NT2/D1 (cell line): Measurements from ENCODE around the gene ATP13A3.

Experiments used
- DNase-seq: peaks from one replicate; pipeline ENCODE4 v3.0.0-alpha.2; 2011; ENCODE audit warnings: low read depth, low spot score
- H3K27me3 ChIP-seq: 2 replicates; pipeline ENCODE4 v1.6.0; 2011; ENCODE audit warnings: mild to moderate bottlenecking; ENCODE audit not compliant: insufficient read length, insufficient read depth
- H3K36me3 ChIP-seq: 2 replicates; pipeline ENCODE4 v1.6.1; 2011; ENCODE audit warnings: mild to moderate bottlenecking, low read length, mixed read lengths; ENCODE audit not compliant: insufficient read depth, insufficient read length
- H3K4me1 ChIP-seq: 2 replicates; pipeline ENCODE4 v1.5.1; 2011; ENCODE audit not compliant: insufficient read depth, insufficient read length
- H3K4me3 ChIP-seq: 2 replicates; pipeline ENCODE4 v1.5.1; 2011; ENCODE audit warnings: low read depth; ENCODE audit not compliant: insufficient read length
- H3K9ac ChIP-seq: 2 replicates; pipeline ENCODE4 v1.6.0; 2011; ENCODE audit warnings: low read depth; ENCODE audit not compliant: insufficient read length
- H3K9me3 ChIP-seq: 2 replicates; pipeline ENCODE4 v1.5.1; 2011; ENCODE audit warnings: mild to moderate bottlenecking, low read length; ENCODE audit not compliant: insufficient read depth
- SUZ12 ChIP-seq: IDR thresholded peaks from 2 replicates; pipeline ENCODE4 v1.6.1; 2011; ENCODE audit not compliant: insufficient read length, insufficient read depth; ENCODE audit errors: extremely low read depth
- YY1 ChIP-seq: IDR thresholded peaks from 2 replicates; pipeline ENCODE4 v1.6.1; 2011; ENCODE audit not compliant: insufficient read length, insufficient read depth
- ZNF274 ChIP-seq: IDR thresholded peaks from 2 replicates; pipeline ENCODE4 v1.6.1; 2011; ENCODE audit warnings: mild to moderate bottlenecking, low read depth, low read length

ATP13A3 gene

GRCh38 chr3:194390835-194391234 lies 96.0 kb downstream of the ATP13A3 start:
- peaks cover 5% of the 10 kb centered on the region for H3K4me1 ChIP-seq
- peaks cover 6% of the 10 kb centered on the region for H3K9me3 ChIP-seq
- H3K27me3 ChIP-seq = no peaks in the 10 kb centered on the region
- H3K9ac ChIP-seq = no peak overlapping the region
- H3K4me3 ChIP-seq = no peak overlapping the region
- TF ChIP-seq YY1 (no peak), ZNF274 (no peak), SUZ12 (no peak)
- DNase-seq = no peak
- no peaks in the 10 kb centered on the region for H3K36me3 ChIP-seq

GRCh38 chr3:194389269-194389668 lies 97.5 kb downstream of the ATP13A3 start:
- H3K27me3 ChIP-seq = no peaks in the 10 kb centered on the region
- TF ChIP-seq ZNF274 (no peak), YY1 (no peak), SUZ12 (no peak)
- H3K4me1 ChIP-seq = peaks cover 5% of the 10 kb centered on the region
- DNase-seq = no peak
- no peaks in the 10 kb centered on the region for H3K36me3 ChIP-seq
- H3K4me3 ChIP-seq = no peak overlapping the region
- H3K9me3 ChIP-seq = peaks cover 6% of the 10 kb centered on the region
- H3K9ac ChIP-seq = no peak overlapping the region

- Histone ChIP-seq H3K4me3 (no peak overlapping the region), H3K36me3 (no peaks in the 10 kb centered on the region), H3K9ac (no peak overlapping the region), H3K4me1 (peaks cover 10% of the 10 kb centered on the region), H3K9me3 (peaks cover 6% of the 10 kb centered on the region), H3K27me3 (no peaks in the 10 kb centered on the region)
- TF ChIP-seq ZNF274 = no peak
- TF ChIP-seq SUZ12 = no peak
- TF ChIP-seq YY1 = no peak
- DNase-seq = no peak
Observed at GRCh38 chr3:194387926-194388418, 98.8 kb downstream of the ATP13A3 start.

- H3K4me1 ChIP-seq = peaks cover 10% of the 10 kb centered on the region
- no peak overlapping the region for H3K4me3 ChIP-seq
- H3K27me3 ChIP-seq = no peaks in the 10 kb centered on the region
- TF ChIP-seq YY1 (no peak), ZNF274 (no peak), SUZ12 (no peak)
- H3K9me3 ChIP-seq = peaks cover 6% of the 10 kb centered on the region
- H3K36me3 ChIP-seq = no peaks in the 10 kb centered on the region
- no peak overlapping the region for H3K9ac ChIP-seq
- no peak for DNase-seq
Observed at GRCh38 chr3:194387276-194387675, 99.5 kb downstream of the ATP13A3 start.

GRCh38 chr3:194386648-194387047 lies 100.2 kb downstream of the ATP13A3 start:
- Histone ChIP-seq H3K9ac (no peak overlapping the region), H3K36me3 (no peaks in the 10 kb centered on the region), H3K4me1 (peaks cover 11% of the 10 kb centered on the region), H3K9me3 (peaks cover 6% of the 10 kb centered on the region), H3K27me3 (no peaks in the 10 kb centered on the region), H3K4me3 (no peak overlapping the region)
- TF ChIP-seq ZNF274 (no peak), YY1 (no peak)
- no peak for DNase-seq

- no peak for TF ChIP-seq YY1
- no peak for TF ChIP-seq SUZ12
- TF ChIP-seq ZNF274 = no peak
- Histone ChIP-seq H3K9me3 (peaks cover 4% of the 10 kb centered on the region), H3K36me3 (no peaks in the 10 kb centered on the region), H3K27me3 (no peaks in the 10 kb centered on the region), H3K9ac (no peak overlapping the region), H3K4me1 (peaks cover 14% of the 10 kb centered on the region), H3K4me3 (no peak overlapping the region)
- DNase-seq = no peak
Observed at GRCh38 chr3:194386066-194386465, 100.7 kb downstream of the ATP13A3 start.

GRCh38 chr3:194384569-194385001 lies 102.2 kb downstream of the ATP13A3 start:
- TF ChIP-seq SUZ12 (no peak), YY1 (no peak), ZNF274 (no peak)
- DNase-seq = no peak
- Histone ChIP-seq H3K27me3 (no peaks in the 10 kb centered on the region), H3K36me3 (no peaks in the 10 kb centered on the region), H3K9me3 (no peaks in the 10 kb centered on the region), H3K9ac (no peak overlapping the region), H3K4me1 (peaks cover 18% of the 10 kb centered on the region), H3K4me3 (no peak overlapping the region)
